Stimulated activated CD4-positive, alpha-beta T cell treated with anti-CD3 and anti-CD28 coated beads, Interleukin-4, amount 100 ng/mL, for 24 hours (primary cell): Measurements from ENCODE around the gene ZBTB42.
"Not testable (repeated sequence)": the region's sequence is repeated elsewhere in the genome, so short reads cannot be mapped to it uniquely, and the experiment has no call there.

Experiments used
- DNase-seq: peaks from one replicate; pipeline ENCODE4 v3.0.0-alpha.2; 2020

Gene ZBTB42

DNA sequence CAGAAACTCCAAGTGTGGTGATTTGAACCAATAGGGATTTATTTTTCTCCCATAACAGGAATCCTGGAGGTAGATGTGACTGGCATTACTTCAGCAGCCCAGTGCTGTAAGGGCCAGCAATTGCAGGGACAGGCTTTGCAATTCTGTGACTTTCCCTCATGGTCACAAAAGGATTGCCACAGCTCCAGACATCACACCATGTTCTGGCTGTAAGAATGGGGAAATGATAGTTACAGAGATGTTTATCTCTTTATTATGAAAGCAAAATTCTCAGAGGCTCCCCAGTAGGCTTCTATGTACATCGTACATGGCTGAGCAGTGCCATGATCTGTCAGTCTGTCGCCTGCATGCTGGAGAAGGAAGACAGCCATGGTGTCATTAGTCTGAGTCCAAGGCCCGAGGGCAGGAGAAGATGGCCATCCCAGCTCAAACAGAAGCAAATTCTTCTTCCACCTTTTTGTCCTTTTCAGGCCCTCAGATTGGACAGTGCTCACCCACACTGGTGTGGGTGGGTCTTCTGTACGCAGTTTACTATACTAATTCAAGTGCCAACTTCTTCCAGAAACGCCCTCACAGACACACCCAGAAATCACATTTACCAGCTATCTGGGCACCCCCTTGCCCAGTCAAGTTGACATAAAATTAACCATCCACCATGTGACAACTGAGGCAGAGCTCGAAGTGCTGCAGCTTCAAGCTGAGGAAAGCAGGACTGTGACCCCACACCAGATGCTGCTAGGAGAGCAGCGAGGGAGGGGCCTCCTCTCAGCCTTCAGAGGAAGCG lies 17.2 kb downstream of the ZBTB42 start:
- DNase-seq: no peak

DNA sequence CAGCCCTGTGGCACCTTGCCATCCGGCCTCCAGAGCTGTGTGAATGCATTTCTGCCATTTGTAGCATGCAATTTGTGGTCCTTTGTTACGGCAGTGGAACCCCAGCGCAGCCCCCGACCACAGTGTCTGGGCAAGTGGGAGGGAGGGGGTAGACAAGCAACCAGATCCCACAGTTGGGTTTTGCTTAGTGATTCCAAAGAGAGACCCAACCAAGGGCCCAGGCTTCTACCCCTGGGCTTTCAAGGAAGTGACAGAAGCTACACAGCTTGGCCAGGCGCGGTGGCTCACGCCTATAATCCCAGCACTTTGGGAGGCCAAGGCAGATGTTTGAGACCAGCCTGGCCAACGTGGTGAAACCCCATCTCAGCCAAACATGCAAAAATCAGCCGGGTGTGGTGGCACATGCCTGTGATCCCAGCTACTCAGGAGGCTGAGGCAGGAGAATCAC lies 17.8 kb downstream of the ZBTB42 start:
- no peak for DNase-seq

DNA sequence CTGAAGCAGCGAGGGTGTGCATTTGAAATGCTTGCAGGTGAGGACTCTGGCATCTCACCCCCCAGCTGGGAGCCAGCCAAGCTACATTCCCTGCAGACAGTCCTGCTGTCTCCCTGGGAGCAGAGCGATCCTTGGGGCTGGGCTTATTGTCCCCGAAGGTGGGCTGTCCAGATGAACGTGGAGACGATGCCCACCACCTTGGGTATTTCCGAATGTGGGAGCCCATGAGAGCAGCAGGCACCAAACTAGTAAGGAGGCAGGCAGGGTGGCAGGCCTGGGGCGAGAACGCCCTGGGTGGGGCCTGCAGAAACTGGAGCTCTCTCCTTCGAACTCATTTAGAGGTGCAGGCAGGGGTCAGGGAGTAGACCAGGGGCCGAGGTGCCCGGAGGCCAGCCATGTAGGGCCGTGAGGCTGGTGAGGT lies 18.5 kb downstream of the ZBTB42 start:
- no peak for DNase-seq

DNA sequence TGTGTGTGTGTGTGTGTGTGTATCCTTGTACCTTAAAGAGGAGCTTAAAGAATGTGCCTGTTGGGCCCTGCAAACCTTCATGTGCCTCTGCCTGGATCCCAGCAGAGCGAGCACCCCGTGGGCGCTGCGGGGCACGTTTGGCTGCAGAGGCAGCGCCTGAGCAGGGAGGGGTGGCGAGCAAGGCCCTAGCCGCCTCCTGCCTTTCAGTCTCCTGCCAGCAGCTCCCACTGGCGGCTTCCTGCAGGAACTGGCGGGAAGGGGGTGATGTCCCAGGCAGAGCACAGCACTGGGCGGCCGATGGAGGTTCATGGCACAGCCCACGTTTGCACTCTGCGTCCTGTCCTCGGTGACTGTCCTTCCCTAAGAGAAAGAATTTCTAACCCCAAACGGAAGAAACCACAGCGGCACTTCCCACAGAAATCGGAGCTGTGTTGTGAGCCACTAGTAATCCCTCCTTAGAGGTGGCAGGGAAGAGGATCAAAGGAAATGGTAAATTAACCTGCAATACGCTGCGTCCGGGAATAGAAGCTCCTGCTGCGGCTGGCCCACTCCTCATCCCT lies 19.8 kb downstream of the ZBTB42 start:
- DNase-seq: no peak

DNA sequence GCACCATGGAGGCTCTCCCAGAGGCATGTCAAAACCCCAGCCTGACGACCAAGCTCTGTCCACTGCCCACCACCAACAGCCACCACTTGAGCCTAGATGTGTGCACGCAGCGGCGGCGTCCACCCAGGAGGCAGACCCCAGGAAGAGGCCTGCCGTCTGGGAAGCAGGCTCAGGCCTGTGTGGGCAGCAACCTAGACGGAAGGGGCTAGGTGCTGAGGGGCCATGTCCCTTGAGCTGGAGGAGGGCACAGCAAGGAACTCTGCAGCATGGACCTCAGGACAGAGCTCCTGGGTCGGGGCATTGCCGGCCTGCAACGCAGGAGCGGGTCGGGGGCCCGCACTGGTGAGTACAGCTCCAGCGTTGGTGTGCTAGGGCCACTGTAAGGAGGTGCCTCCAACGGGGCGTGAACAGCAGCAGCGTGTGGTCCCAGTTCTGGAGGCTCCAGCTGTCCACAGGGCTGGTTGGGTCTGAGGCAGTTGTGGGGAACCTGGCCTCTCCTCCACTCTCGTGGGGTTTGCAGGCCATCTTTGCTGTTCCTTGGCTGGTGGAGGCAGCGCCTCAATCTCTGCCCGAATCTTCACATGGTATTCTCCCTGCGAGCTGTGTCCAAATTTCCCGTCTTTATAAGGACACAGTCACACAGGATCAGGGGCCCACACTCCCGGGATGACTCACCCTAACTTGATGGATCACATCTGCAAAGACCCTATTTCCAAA lies 20.5 kb downstream of the ZBTB42 start:
- no peak for DNase-seq

DNA sequence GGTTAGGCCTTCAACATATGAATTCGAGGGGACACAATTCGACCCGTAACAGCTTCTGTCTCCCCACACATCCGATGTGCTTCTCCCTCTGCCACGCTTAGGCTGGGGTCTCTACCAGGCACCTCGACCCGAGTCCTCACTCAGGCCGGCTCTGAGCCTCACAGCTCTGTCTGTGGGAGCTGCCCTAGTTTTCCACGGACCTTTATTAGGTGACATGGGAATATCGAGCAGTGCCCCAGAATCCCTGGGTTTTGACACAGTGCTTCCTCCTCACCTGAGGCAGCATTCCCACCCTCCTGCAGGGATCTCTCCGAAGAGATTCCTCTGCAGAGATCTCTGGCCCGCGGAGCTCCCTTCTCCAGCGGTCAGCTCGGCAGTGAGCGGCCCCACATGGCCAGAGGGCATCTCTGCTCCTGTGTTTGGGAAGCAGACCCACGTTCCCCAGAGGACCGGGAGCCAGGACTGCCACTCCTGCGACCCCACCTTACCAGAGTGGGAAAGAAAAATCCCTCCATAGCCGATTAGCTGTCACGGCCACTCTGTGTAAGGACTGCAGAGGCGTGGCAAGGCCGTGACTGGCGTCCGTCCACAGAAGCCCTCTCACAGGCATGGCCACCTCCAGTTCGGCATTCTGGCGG lies 21.2 kb downstream of the ZBTB42 start:
- no peak for DNase-seq

DNA sequence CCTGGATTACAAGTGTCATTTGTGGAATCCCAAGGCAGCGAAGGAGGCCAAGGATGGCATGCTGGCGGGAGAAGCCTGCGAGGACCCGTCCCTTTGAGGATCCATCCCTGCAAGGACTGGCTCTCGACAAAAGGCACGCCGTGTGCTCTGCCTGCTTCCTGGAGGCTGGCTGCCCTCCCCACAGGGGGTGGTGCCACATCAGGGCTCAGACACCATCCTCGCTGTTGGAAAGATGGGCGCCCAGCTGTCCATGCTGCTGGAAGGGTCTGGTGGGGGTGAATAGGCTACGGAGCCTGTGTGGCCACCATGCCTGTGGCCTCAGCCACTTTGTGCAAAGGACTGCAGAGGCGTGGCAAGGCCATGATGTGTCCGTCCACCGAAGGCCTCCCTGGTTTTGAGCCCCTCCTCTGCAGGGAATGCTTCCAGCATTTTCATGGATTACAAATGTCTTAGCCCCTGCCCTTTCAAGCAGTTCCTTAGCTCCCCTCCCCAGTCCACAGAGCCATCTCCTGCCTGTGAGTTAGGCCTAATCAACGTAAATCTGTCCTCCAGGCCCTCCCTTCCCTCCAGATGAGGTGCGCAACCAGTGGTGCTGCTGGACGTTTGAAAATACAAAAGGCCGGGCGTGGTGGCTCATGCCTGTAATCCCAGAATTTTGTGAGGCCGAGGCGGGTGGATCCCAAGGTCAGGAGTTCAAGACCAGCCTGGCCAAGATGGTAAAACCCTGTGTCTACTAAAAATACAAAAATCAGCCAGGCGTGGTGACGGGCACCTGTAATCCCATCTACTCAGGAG lies 22.1 kb downstream of the ZBTB42 start:
- DNase-seq: no peak

DNA sequence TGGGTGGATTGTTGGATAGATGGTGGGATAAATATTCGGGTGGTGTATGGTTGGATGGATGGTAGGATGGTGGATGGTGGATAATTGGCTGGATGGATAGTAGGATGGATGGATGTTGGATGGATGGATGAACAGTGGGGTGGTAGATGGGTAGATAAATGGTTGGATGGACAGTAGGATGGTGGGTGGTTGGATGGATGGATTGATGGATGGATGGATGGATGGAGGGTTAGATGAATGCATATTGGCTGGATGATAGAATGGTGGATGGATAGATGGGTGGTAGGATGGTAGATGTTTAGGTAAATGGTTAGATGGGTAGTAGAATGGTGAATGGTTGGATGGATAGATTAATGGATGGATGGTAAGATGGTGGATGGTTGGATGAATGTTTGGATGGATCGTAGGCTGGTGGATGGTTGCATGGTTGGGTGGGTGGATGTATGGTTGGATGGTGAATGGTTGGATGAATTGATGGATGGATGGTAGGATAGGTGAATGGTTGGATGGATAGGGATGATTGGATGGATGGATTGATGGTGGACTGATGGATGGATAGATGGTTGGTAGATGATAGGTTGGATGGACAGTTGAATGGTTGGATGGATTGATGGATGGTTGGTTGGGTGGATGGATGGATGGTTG lies 23.6 kb downstream of the ZBTB42 start:
- DNase-seq: no peak

DNA sequence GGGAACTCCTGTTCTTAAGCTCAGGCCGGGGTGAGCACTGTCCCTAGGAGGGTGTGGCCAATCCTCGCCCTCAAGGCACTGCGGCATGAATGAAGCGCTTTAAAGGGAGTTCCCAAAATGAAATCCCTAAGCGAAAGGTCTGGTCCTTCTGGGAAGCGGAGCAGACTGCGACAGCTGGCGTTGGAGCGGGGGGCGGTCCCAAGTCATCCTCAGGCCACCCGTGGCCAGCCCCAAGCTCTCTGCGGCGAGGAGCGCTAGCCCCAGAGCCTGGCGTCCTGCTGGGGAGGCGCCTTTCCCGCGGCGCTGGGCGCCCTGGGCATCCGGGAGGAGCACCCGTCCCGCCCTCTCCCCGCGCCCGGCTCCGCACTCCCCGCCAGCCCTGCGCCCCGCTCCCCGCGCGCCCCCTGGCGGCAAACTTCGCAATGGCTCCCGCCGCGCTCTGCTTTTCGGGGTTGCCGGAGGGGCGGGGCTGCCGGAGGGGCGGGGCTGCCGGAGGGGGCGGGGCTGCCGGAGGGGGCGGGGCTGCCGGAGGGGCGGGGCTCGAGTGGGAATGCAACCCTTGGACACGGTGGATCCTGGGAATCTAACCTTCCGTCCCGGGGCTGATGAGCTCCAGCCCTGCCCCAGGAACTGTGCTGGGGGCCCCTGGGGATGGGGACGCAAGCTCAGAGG lies 25.4 kb downstream of the ZBTB42 start:
- DNase-seq: peak; percentile 94

DNA sequence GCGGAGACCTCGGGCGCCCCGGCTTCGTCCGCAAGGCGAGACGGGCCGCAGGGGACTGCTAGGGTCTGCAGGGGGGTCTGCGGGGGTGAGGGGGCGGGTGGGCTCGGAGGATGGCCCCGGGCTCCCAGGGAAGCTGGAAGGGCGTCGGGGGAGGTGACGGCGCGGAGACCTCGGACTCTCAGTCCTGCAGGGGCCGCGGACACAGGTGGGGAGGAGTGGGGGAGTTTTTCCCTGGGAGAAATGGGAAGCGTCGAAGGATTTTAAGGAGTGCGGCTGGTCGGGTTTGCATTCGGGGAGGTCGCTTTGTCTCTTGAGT lies 25.9 kb downstream of the ZBTB42 start:
- DNase-seq: no peak

DNA sequence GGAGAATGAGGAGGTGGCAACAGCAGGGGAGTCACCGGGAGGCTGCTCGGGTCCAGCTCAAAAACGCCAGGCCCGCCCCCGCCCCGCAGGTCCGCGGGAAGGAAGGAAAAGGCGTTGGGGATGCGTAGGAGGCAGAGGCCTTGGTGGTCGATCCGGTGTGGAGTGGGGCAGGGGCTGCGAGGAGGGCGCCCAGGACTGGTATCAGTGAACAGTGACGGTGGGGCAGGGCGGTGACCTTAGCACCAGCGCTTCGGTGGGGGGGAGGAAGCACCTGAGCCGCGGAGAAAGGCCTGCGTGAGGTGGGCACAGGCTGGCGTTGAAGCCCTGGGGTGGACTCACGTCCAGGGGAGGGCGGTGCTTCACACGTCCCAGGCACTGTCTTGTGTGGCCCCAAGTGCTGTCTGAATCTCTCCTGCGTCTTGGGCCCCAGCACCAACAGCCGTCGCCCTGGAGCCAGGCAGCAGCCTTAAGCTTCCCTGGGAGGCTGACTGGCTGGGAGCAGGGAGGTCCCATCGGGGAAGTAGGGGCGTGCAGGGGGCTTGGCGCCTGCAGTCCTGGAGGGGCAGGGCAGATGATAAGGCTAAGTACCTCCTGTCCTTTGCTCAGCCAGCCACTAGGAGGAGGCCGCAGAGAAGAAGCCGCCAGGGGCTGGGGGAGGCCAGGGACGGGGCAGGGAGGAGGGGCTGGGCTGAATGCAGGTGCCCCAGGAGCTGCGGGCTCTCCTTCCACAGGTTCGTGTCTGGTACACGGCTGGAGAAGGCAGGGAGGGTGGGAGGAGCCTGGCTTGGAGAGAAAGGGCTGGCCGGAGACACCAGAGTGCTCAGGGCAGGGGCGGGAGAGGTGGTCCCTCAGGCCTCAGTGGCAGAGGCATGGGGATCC lies 26.5 kb downstream of the ZBTB42 start:
- DNase-seq: peak; percentile 59

DNA sequence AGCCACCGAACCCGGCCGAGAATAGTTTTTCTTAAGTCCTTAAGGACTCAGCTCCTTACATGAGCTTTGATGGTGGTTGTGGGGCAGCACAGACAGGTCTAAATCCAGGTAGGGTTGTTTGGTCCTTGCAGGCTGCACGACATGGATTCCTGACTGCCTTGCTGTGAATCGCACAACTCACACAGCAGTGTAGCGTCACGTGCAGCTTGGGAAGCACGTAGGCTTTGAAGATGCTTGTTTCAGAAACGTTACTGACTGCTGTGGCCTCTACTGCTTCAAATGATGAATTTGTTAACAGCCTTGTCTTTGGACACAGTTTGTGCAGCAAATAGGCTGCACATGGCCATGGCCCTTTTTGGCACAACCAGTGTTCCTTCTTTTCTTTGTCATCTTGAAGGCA lies 29.9 kb downstream of the ZBTB42 start:
- no peak for DNase-seq

DNA sequence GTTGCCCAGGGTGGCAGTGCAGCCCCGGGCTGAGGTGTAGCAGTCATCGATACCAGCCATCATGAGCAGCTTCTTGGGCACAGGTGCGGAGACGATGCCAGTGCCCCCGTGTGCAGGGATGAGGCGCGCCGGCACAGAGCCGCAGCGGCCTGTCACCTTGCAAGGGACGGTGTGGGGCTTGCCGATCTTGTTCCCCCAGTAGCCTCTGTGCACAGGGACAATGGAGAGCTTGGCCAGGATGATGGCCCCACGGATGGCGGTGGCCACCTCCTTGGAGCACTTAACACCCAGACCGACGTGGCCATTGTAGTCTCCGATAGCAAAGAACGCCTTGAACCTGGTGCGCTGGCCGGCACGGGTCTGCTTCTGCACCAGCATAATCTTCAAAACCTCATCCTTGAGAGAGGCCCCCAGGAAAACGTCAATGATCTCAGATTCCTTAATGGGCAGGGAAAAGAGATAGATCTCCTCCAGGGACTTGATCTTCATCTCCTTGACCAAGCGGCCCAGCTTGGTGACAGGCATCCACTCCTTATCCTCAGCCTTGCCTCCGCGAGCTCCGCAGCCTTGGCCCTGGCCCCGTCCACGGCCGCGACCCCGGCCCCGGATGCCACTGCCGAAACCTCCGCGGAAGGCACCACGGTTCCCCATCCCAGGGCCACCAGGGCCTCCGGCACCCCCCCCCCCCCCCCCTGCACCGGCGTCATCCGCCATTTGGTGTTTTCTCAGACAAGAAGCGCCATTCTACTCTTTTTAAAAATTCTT lies 35.5 kb downstream of the ZBTB42 start:
- DNase-seq: not testable (repeated sequence)

DNA sequence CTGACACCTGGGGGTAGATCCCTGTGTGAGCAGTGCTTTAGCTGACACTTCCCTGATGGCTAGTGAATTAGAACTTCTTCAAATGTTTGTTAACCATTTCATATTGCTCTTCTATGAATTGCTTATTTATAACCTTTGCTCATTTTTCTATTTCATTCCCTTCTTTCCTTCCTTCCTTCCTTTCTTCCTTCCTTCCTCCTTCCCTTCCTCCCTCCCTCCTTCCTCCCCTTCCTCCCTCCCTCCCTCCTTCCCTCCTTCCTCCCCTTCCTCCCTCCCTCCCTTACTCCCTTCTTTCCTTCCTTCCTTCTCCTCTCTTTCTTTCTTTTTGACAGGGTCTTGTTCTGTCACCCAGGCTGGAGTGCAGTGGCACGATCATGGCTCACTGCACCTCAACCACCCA lies 40.8 kb downstream of the ZBTB42 start:
- no peak for DNase-seq

DNA sequence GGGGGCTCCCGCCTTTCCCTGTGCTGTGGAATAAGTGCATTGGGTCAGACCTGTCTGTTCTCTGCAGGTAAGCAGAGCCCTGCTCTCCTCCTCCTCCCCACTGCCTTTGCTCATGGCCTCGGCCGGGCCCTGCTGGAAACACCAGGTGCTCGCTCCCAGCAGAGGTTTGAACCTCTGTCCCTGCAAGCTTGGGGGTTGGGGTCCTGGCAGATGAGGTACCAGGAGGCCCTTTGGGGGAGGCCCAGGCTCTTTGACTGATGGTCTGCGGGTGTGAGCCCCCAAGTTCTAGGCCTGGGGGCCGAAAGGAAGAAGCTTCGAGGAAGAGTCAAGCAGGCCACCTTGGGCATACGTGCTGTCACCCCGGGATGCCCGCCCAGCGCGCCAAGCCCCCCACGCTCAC lies 42.1 kb downstream of the ZBTB42 start:
- no peak for DNase-seq

DNA sequence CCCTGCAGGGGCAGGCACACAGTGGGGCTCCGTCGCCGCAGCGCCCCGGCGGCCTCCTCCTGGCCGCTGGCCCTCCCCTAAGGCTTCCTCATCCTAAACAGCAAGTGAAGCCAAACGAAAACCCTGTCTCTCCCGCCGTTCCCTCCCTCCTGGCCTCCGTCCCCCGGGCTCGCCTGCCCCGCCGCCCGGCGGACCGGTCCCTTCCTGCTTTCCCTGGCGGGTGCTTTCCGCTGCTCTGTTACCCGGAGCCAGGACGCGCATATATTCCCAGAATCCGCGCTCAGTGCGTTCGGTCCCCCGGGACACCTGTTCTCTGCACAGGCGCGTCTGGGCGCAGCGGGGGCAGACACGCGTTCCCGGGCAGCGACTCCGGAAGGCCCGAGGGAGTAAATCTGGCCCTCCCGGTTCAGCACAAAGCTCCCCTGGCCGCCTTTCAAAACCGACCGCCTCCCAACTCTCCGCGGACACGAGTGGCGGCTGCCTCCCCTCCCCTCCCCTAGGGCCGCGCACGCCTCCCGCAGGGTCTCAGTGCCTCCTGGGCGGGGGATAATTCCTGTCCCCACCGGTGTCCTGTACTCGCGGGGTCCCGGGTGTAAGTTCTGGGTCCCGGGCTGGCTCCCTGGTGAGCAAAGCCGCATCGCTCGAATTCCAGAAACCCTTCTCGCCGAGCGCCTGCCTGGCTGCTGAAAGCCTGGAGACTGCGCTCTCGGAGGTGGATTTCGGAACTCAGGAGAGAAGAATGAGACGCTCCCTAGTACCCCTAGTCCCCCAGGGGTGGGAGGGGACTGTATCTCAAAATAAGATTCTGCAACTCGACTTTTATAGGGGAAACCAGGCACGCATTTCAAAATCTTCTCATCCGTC lies 42.8 kb downstream of the ZBTB42 start:
- no peak for DNase-seq

DNA sequence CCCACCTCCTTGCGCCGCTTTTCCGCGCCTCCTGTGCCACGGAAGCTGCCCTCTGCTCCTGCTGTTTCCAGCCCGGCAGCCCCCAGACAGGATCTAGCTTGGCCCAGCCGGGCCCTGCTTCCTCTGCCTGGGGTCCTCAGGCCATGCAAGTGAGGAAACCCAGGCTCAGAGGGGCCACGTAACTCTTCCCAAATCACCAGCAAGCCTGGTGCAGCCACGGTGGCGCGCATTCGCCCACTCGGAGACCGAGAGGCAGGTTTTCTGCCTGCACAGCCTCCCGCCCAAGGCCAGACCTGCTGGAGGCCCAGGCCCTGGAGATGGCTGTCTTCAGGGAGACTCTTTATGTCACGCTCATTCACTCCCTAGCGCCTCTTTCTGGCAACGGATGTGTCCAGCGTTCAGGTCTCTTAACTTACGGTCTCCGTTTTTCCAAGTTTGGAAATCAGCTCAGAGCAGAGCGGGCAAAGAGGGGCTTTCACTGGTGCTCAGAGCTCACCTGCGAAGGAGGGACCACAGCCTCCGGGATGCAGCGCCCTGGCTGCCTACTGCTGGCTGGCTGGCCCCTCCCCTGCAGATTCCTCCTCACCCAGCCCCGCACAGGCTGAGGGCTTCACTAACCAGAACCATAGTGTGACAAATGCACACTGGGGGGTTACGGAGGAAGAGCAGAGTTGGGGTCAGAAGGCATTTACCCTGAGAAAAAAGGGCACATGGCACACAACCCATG lies 43.6 kb downstream of the ZBTB42 start:
- DNase-seq: no peak

DNA sequence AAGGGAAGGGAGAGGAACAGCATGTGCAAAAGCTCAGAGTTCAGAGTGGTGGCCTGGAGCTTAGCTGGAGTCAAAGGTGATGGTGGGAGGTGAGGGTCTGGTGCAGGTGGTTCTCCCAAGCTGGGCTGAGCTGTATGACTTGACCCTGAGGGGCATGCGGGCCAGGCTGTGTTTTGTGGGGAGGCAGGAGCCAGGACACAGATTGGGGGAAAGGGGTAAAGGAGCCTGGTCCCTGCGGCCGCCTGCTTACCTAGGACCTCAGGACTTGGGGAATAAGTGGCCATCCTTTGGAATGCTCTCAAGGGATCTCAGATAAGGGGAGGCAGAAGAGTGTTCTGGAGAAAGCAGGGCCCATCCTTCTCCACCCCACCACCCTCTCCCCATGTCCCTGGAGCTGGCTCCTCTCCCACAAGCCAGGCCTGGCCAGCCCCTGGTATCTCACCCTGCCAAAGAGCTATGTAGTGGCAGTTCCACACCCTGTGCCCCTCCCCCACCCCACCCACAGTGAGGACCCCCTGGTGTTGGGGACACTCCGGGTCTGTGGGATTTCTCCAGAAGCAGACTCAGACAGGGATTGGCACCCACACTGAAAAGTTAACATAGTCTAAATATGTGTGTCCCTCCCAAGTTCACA lies 44.2 kb downstream of the ZBTB42 start:
- DNase-seq: no peak
